Effector CD8-positive, alpha-beta T cell (primary cell): Measurements from ENCODE around the gene LMO2.
A peak's percentile ranks its signal among the peaks of the same experiment; 100 is the strongest.
"Not testable (repeated sequence)": the region's sequence is repeated elsewhere in the genome, so short reads cannot be mapped to it uniquely, and the experiment has no call there.

Experiments used
- DNase-seq: peaks from one replicate; lab custom pipeline; 2025; lab: John Stamatoyannopoulos, UW

LMO2 gene

GRCh38 chr11:33861386-33861785 is 30.5 kb downstream of the LMO2 start:
- no peak for DNase-seq

DNA sequence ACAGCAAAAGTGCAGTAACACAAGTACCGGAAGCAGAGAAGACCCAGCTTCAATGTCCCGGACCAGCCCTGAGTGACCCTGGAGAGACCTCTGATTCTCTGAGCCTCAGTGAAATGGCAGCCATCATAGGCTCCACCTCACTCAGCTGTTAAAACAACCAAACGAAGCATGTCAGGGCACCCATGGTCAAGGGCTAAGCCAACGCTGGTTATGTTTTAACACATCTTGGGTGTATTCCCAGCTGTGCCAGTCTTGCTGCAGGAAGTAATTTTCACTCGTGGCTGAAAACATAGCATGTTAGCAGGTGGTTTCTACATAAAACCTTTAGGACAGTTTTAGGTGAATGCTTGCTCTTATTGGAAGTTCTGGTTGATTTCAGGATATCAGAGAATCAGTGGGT is 30.9 kb downstream of the LMO2 start:
- DNase-seq = no peak

GRCh38 chr11:33859306-33859705 is 32.6 kb downstream of the LMO2 start:
- no peak for DNase-seq

DNA sequence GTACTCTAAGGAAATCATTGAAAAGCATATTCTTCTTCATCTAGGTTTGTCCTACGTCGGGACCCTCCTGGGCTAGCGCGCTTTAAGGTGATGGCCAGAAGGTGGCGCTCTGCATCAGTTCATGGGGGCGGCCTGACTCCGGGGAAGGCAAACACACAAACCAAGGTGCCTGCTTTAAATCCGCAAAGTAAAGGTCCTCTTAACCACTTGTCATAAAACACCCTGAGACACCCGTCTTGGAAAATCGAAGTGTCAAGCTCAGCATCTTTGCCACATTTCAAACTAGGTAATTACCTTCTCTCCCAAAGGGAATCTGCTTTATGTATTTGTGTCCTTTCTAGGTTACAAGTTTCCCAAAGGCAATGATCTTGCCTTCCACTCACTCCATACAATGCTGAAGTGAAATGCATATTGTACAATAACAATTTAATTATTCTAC is 33.9 kb downstream of the LMO2 start:
- DNase-seq = peak; percentile 61

GRCh38 chr11:33855500-33855899 is 36.4 kb downstream of the LMO2 start:
- no peak for DNase-seq

- no peak for DNase-seq
These were observed 43.0 kb downstream of the LMO2 start for GRCh38 chr11:33848717-33849390.

- no peak for DNase-seq
These were observed 44.6 kb downstream of the LMO2 start for GRCh38 chr11:33847251-33847650.

DNA sequence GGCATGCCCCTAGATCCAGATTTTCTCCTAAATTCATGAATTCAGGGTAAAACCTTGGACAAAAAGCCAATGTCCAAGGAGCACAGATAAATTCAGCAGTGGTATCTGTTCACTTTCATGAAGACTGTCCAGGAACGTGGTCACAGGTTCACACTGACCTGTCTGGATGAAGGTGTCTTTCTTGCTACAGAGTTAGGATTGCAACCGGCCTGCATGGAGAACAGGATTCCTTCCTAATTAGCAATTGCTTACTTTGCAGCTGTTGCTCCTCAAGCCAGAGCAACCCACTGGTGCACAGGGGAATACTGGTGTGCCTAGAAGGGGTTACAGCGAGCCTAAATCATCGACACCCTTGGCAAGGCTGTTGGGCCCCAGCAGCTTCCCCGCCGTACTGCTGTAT is 47.6 kb downstream of the LMO2 start:
- DNase-seq = no peak

- DNase-seq = no peak
These were observed 48.9 kb downstream of the LMO2 start for GRCh38 chr11:33843018-33843417.

DNA sequence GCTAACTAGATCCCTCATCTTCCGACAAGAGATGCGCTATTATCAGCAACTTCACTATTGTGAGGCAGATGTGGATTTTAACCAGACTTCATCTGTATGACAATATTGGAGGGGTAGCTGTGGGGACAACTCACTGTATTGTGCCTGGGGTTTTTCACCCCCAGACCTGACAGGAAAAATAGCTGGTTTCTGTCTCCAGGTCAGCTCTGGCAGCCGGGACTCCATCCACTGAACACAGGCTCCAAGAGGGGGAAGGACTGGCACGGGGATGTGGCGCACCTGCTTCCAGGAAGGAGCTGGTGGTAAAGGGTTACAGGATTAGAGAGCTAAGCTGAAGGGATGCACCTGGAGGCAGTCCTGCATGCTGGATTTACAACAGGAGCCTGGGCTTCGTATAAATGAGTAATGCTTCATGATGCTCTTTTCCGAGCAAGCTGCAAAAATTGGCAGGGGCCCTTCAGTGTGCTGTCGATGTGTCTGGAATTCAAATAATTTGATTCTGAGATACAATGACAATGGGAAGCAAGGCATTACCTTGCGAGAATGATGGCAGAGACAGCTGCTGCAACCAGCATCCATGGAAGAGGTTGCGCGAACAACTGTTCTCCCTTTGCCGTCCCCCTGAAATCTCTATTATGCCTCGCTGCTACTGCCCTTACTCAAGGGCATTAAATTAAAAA is 49.5 kb downstream of the LMO2 start:
- DNase-seq = no peak

- not testable (repeated sequence) for DNase-seq
These were observed 53.6 kb downstream of the LMO2 start for GRCh38 chr11:33838234-33838633.

- DNase-seq = not testable (repeated sequence)
These were observed 54.5 kb downstream of the LMO2 start for GRCh38 chr11:33837334-33837733.

DNA sequence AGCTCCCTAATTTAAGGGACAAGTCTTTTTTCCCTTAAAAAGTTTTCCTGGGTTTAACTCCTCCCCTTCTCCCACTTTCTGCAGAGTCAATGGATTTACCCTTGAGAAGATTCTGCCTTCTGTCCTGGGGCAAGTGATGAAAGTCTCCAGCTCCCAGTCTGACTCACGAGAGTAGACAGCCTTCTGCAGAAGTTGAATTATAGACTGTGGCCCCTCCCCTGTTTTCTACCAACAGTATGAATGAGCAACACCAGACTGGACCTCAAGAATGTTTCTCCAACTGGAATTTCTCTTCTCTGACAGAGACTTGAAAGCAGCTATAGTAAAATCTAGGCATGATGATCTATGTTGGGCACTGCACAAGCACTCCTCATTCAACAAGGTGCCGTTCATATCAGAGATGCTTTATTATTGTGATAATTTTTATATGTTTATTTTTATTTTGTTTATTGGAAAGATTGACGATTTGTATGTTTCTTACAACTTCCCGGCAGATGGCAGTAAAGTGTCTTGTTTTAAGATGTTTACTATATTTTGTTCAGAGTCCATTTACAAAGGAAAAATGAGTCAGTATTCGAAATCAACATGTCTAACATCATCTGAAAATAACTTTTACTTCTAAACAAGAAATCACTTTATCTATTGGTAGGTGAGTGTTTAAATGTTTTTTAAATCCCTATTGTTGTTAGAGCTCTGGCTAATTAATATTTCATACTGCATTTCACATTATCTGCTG is 56.6 kb downstream of the LMO2 start:
- no peak for DNase-seq

DNA sequence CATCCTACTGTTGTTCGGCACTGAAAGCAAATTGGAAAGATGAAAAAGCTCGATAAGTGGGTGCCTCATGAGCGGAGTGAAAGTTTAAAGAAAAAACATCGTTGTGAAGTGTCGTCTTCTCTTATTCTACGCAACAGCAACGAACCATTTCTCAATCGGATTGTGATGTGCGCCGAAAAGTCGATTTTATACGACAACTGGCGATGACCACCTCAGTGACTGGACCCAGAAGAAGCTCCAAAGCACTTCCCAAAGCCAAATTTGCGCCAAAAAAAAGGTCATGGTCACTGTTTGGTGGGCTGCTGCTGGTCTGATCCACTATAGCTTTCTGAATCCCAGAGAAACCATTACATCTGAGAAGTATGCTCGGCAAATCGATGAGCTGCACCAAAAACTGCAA is 59.2 kb downstream of the LMO2 start:
- DNase-seq = no peak

GRCh38 chr11:33830903-33831648 is 60.8 kb downstream of the LMO2 start:
- no peak for DNase-seq

DNA sequence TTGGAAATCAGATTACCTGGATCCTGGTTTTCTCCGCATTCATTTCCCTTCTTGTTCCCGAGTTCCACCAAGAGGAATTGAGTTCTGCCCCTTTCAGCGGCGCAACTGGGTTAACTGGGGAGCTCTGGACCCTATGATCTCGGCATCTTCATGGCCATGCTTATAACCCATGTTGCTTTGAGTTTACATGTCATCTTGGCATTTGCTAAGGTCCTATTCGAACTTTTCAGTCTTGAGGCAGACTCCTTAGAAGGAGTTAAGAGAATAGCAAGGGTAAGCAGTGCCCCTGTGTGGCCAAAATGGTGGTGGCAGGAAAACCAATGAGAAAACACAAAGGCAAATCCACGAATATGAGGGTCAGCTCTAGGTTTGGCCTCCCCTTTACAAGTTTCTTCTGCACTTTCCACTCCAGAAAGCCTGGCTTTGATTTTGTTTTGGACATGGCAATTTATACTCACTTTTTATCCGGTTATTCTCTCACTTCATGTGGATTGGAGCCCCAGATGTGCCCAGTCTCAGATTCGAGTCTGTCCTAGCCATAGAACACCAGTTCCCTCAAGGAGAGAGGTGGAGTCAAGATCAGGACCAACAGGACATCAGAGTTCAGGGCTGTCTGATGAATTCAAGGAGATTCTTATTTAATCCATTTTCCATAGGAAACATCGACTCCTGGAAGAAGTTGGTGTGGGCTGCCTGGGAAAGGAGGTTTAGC is 62.3 kb downstream of the LMO2 start:
- peak; percentile 20 for DNase-seq

DNA sequence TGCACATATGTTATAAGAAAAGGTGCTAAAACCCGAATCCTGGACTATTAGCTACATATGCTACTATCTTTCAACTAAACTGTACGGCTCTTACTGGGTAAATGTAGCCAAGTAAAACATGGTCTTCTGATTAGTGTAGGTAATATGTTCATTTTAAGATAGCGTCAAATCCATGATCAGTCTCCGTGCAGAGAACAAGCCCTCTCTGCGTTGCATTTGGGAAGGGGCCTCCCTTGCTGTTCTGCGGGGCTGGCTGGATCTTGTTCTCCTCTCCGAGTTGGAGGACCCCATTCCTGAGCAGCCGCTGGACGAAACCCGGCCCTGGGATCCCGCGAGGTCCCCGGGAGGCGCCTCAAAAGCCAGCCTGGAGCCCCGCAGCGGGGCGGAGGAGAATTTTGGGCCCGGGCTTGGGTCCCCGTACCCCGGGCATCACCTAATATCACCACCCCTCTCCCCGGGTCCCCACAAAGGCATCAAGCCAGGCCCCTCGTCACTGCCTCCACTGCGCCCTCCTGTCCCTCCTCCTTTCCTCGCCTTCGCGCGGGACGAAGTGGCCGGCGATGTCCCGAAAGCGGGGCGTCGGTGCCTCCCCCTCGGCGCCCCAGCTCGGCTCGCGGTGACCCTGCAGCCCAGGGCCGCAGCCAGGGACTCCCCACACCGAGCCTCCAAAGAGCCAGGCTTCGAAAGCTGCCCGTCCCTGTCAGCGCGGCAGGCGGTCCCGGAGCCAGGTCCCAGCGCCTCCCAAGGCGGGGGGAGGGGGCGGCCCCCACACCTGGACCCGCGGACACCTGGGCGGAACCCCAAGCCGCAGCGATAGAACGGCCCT is 63.1 kb downstream of the LMO2 start:
- no peak for DNase-seq

- DNase-seq = no peak
These were observed 64.7 kb downstream of the LMO2 start for GRCh38 chr11:33827206-33827605.

- DNase-seq = no peak
These were observed 65.9 kb downstream of the LMO2 start for GRCh38 chr11:33825854-33826560.

- DNase-seq = not testable (repeated sequence)
These were observed 68.9 kb downstream of the LMO2 start for GRCh38 chr11:33822981-33823380.
